CD1c-positive myeloid dendritic cell (primary cell): ENCODE data around the gene DDX10.
A peak's percentile ranks its signal among the peaks of the same experiment; 100 is the strongest.

Experiments
- DNase-seq: peaks from one replicate; pipeline ENCODE4 v3.0.0-alpha.2; 2016; ENCODE audit errors: extremely low spot score

The DDX10 gene

GRCh38 chr11:108654994-108655631, 9.8 kb upstream of the DDX10 start:
- peak; percentile 26 for DNase-seq

GRCh38 chr11:108662700-108663099, 2.2 kb upstream of the DDX10 start:
- no peak for DNase-seq

GRCh38 chr11:108663154-108663877, 1.6 kb upstream of the DDX10 start:
- DNase-seq, result peak; percentile 6

GRCh38 chr11:108666373-108666772, 1.5 kb downstream of the DDX10 start:
- DNase-seq, result no peak

- DNase-seq, result no peak
Measured at GRCh38 chr11:108669286-108669685, 4.4 kb downstream of the DDX10 start.

GRCh38 chr11:108669711-108670110, 4.8 kb downstream of the DDX10 start:
- no peak for DNase-seq

- DNase-seq, result no peak
Measured at GRCh38 chr11:108670451-108670850, 5.6 kb downstream of the DDX10 start.

- DNase-seq, result no peak
Measured at GRCh38 chr11:108672113-108672512, 7.2 kb downstream of the DDX10 start.

GRCh38 chr11:108672786-108673185, 7.9 kb downstream of the DDX10 start:
- DNase-seq, result no peak

GRCh38 chr11:108679045-108679444, 14.2 kb downstream of the DDX10 start:
- DNase-seq, result no peak

- DNase-seq, result no peak
Measured at GRCh38 chr11:108680271-108680670, 15.4 kb downstream of the DDX10 start.

- no peak for DNase-seq
Measured at GRCh38 chr11:108685419-108686130, 20.7 kb downstream of the DDX10 start.

GRCh38 chr11:108693852-108694251, 29.0 kb downstream of the DDX10 start:
- DNase-seq, result peak; percentile 36

- DNase-seq, result no peak
Measured at GRCh38 chr11:108694846-108695245, 30.0 kb downstream of the DDX10 start.

GRCh38 chr11:108697872-108698473, 33.1 kb downstream of the DDX10 start:
- DNase-seq, result peak; percentile 83

GRCh38 chr11:108698844-108699642, 34.2 kb downstream of the DDX10 start:
- peak; percentile 51 for DNase-seq

- no peak for DNase-seq
Measured at GRCh38 chr11:108703916-108704315, 39.0 kb downstream of the DDX10 start.

- DNase-seq, result no peak
Measured at GRCh38 chr11:108705061-108705460, 40.2 kb downstream of the DDX10 start.

GRCh38 chr11:108708173-108708572, 43.3 kb downstream of the DDX10 start:
- DNase-seq, result no peak

- DNase-seq, result no peak
Measured at GRCh38 chr11:108709741-108710140, 44.9 kb downstream of the DDX10 start.

- peak; percentile 21 for DNase-seq
Measured at GRCh38 chr11:108713076-108713790, 48.4 kb downstream of the DDX10 start.
